C1 segment of cervical spinal cord (tissue), 14 donors: ENCODE measurements around the gene NTM.

Experiments used
- DNase-seq, 14 donors: peaks; one replicate each; lab custom pipeline; 2025; lab: John Stamatoyannopoulos, UW

The NTM gene

GRCh38 chr11:131885431-131885830 is 515.0 kb downstream of the NTM start:
- no peak for DNase-seq

DNA sequence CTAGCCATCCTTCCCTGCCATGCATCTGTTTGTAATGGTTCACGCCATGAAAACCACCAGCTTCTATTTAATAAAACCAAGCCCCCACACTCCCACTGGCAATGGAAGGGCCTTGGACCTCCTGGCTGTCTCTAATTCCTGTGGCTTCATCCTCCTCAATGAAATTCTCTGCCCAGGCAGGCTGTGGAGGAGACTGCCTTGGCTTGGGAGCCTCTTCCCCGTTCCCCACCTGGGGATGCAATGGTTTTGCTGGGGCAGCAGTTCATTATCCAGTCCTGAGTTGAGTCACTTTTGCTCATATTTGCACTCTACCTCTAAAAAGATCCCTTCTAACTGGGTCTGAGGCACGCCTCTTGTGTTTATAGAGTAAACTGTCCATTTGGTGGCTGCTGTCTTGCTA is 515.8 kb downstream of the NTM start:
- DNase-seq: no peak

DNA sequence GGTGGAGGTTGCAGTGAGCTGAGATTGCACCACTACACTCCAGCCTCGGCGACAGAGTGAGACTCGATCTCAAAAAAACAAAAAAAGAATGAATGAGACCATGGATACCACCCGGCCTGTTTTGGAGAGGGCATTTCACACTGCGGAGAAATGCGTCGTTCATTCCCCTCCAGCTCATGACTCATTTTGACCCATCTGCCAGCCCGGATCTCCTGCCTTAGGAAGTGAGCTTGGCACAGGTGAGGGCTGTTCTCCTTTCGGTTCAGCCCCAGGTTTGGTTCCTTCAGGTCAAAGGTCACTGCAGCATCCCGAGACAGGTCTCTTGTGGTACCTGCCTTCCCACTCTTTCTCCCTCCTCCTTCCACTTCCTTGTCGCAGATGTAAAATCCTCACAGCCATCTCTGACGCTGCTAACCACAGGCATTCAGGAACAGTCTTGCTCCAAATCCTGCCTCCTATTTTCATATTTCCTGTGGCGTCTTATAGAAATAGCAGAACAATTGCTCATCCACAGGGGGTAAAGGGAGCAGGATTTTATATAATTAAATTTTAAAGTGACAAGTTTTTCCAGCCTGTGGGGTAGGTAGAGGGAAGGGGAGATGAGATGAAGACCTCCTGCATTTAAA is 517.9 kb downstream of the NTM start:
- DNase-seq: peak in 1 of 14 donors; percentile 56

DNA sequence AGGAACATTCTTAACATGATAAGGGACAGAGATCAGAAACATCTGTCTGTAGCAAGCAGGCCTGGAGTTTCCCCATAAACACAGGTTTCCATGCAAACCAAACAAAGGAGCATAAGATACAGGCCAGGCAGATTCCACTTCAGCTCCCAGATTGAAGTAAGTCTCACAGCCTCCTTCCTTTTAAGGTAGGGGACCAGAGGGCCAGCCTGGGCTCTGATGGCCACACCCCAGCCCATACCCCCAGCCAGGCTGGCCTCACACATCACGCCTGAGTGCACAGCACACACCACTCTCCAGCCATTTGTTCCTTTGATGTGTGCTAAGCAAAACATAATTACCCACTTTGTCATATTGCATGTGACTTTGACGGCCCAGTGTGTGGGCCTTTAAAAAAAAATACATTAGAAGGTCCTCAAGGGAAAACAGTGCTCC is 518.7 kb downstream of the NTM start:
- DNase-seq: no peak

DNA sequence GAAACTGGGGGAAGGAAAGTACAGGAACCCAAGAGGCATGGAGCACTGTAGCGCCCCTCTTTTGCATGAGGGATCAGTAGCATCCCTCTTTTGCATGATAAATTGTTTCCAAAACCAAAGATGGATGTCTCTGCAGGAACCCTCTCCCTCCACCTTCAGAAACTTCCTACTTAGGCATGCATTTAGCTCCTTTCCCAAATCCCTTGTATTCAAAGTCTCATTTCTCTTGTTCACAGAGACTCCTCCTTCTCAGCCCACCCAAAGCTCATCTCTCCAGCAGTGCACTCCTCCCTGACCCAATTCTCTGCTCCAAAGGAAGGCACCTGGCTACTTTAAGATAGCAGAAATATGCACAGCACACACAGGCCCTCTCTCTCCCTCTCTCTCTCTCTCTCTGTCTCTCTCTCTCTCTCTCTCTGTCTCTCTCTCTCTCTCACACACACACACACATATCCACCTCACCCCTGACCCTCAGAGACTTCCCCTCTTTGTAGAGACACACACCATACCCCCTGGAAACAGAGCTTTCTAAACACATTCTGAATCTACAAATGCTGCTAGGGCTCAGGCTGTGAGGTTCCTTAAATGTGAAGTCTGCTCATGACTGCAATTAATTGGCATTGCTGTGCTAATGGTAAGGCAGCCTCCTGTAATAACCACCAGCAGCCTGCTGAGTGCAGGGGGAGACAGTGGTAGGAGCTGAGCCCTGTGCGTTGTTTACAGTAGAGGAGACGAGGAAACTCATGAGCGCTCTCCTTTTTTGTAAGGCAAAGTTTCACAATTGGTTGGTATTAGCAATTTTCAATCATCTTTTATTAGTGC is 519.6 kb downstream of the NTM start:
- DNase-seq: no peak

DNA sequence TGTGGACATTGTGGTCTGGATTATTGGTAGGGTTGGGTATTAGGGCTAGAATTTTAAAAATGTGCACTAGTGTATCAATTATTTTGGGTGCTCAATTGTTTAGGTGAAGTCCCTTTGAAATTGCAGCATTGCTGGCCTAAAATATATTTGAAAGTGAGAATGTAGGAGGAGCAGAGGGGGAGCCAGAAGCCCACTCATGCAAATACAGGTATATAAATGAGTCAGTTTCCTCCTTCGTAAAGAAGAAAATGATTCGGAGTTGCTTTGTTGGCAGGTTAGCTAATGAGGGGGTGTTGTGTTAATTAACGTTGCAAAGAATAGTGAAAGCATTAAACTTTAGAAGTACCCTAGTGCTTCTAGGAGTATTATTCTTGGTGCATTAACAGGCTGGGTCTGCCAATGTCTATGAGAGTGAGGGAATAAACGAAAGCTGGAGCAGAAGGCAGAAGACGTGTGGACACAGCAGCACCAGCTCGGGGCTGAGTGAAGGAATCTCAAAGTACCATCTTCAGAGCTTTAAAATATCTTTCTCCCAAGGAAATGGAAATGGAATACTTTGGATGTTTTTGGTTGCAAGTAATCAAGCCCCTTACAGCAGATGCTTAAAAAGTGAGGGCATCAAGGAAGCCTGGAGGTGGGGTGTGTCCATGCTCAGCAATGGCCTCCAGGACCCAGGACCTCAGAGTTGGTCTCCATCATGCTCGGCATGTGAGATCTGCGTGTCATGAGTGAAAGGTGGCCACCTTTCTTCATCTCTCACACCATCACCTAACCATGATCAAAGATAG is 522.9 kb downstream of the NTM start:
- no peak for DNase-seq

DNA sequence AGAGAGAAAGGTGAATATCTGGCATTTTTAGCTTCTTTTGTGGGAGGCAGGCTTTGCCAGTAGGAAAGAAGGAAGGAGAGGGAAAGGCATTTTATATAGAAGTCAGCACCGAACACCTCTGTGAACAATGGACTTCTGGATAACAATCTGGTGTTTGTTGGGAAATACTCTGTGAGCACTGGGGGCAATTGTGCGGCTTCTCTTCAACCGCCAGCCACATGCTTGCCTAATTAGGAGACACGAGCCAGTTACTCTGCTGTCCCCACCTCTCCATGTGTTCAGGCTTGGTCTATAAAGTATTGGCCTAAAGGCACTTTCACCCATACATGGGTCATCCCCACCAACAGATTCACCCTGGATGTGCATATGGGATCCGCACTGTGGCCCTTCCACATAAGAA is 523.6 kb downstream of the NTM start:
- no peak for DNase-seq

- peak in 2 of 14 donors; percentile 18 to 38 for DNase-seq
Observed at GRCh38 chr11:131894615-131895544, 524.5 kb downstream of the NTM start.

GRCh38 chr11:131895865-131896264 is 525.5 kb downstream of the NTM start:
- no peak for DNase-seq

GRCh38 chr11:131896978-131897615 is 526.7 kb downstream of the NTM start:
- no peak for DNase-seq

DNA sequence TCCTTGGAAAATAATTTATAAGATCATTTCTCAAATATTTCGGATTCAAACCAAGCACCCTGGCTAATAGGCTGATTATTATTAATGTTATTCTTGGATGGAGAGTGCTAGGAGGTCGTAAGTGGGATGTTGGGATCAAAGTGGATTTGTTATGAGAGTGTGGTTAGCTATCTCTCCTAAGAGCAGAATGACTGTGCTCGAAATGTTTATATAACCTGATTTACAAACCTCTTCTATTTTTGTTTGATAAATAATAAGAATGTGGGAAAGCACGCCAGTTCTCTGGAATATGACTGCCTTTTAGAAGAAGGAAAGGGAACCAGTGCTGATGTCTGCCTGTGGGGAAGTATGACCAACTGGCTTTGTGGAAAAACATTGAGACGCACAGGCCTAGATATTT is 527.5 kb downstream of the NTM start:
- DNase-seq: no peak

GRCh38 chr11:131898949-131899348 is 528.5 kb downstream of the NTM start:
- DNase-seq: no peak

DNA sequence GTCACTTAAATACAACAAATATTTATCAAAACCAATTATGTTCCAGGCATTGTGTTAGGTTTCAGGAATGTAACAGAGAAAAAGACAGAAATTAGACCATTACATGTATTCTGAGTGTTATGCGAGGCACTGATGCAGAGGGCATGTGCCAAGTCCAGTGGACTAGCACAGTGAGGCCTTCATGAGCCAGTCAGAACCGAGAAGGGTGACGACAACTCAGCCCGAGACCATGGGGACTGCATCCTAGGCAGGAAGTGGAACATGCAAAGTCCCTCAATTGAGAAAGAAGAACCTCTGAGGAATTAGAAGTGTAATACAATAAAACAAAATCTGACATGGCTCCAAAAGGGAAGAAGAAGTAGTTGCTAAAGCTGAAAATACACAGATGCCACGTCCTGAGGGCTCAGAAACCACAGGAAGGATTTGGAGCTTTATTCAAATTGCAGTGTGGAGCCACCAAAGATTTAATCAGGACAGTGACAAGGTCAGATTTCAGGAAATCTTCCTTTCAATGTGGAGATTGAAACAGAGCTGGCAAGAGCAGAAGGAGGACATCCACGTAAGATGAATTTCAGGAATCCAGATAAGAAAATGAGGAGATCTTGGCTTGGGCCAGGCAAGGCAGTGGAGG is 529.6 kb downstream of the NTM start:
- peak in 2 of 14 donors; percentile 18 to 45 for DNase-seq

- no peak for DNase-seq
Observed at GRCh38 chr11:131902421-131902820, 532.0 kb downstream of the NTM start.

DNA sequence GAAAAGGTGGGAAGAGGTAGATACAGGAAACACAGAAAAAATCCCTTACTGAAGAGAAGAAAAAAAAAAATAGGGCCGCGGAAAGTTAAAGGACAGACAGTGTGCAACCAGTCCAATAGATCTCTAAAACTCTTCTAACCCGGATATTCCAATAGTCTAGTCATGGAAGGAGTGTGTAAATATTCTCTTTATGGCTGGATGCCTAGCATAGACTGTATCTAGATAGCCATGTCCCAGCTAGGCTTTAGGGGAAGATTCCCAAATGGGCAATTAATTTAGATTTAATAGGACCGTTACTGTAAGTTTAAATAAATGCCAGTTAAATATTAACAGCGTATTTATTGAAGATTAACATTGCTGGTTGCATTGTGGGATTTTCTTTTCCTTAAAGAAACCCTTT is 532.7 kb downstream of the NTM start:
- DNase-seq: no peak

DNA sequence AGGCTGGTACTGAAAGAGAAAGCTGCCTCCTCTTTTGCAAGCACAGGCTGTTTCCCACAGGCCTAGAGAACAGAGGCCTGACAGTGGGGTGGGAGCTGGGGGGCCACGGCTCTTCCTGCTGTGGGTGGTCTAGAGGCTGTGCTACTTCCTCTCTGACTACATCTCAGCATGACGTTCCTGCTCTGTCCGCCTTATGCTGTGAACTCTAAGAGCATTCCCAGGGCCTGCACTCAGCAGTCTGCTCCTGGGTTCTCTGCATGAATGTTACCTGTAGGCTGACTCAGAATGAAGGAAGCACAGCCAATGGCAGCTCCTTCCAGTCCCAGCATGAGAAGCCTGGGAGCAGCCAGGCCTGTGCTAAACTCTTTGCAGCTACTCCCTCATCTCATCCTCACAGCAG is 534.3 kb downstream of the NTM start:
- DNase-seq: peak in 1 of 14 donors; percentile 48

DNA sequence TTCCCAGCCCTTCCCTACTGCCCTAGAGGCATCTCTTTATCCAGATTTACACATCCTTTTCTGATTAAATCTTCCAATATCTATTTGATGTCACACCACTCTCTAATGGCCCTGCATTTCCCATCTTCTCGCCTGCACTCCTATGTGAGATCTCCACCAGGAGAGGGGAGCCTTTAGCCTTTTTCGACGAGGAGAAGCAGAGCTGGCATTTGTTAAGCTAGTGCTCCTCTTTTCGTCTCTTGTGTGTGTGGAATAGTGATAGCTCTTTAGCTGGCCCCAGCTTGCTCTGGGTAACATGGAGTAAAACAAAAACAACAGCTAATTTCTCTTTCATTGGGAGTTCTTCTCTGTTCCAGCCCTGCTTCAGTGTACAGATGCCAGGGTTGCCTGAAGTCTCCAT is 536.5 kb downstream of the NTM start:
- peak in 1 of 14 donors; percentile 75 for DNase-seq

DNA sequence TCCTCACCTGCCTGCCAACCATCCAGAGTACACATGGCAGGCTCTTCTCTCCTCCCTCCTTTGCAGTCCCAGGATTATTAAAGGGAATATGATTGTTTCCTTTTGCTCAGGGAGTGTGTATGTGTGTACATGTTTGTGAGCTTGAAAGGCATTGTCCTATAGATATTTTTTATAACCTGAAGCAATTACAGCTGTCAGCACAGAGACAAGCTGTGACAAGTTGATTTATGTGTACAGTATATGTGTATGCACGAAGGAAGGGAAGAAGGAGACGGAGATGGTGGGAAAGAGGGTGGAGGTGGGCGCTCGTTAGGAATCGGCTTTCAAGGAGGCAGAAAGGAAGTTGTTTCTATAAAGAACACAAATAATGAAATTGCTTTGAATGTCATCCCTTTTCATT is 537.0 kb downstream of the NTM start:
- DNase-seq: no peak

- no peak for DNase-seq
Observed at GRCh38 chr11:131908316-131908715, 537.9 kb downstream of the NTM start.
